HUES48 (cell line): ENCODE data around the gene FAM3C.

Experiments
- H3K27ac ChIP-seq: one replicate; pipeline ENCODE4 v1.7.0; 2013; ENCODE audit warnings: low read depth, low read length, inconsistent platforms
- H3K27me3 ChIP-seq: 2 replicates; pipeline ENCODE4 v1.6.1; 2013; ENCODE audit warnings: mild to moderate bottlenecking, low read length; ENCODE audit not compliant: control insufficient read depth, insufficient read depth
- H3K36me3 ChIP-seq: 2 replicates; pipeline ENCODE4 v1.6.1; 2013; ENCODE audit warnings: low read length; ENCODE audit not compliant: control insufficient read depth, insufficient read depth
- H3K4me1 ChIP-seq: 2 replicates; pipeline ENCODE4 v1.6.1; 2013; ENCODE audit warnings: mild to moderate bottlenecking, low read length; ENCODE audit not compliant: control insufficient read depth, insufficient read depth
- H3K4me3 ChIP-seq: 2 replicates; pipeline ENCODE4 v1.5.1; 2013; ENCODE audit warnings: mild to moderate bottlenecking, low read depth, low read length
- H3K9ac ChIP-seq: 2 replicates; pipeline ENCODE4 v1.6.1; 2013; ENCODE audit warnings: mild to moderate bottlenecking, low read depth, low read length, moderate library complexity
- H3K9me3 ChIP-seq: 2 replicates; pipeline ENCODE4 v1.6.1; 2013; ENCODE audit warnings: low read length; ENCODE audit not compliant: control insufficient read depth, insufficient read depth

Gene FAM3C

GRCh38 chr7:121300685-121301420 lies 95.3 kb downstream of the FAM3C start:
- no peak overlapping the region for H3K9ac ChIP-seq
- H3K27ac ChIP-seq: no peak overlapping the region
- no peak overlapping the region for H3K4me3 ChIP-seq
- no peaks in the 10 kb centered on the region for H3K9me3 ChIP-seq
- peaks cover 6% of the 10 kb centered on the region; the same call in 1 of the 2 replicates for H3K4me1 ChIP-seq
- no peaks in the 10 kb centered on the region for H3K27me3 ChIP-seq
- no peaks in the 10 kb centered on the region for H3K36me3 ChIP-seq
